ENCODE results near the gene FRMPD1. TPM values are rescaled to one million over a fixed set of nuclear protein-coding genes. Genes with fewer than 3 reads are reported as not detected.

Gene FRMPD1
- total and polyA plus RNA-seq, 2 of the 4 experiments (the other 2 are of a cell fraction), result not detected

DNA sequence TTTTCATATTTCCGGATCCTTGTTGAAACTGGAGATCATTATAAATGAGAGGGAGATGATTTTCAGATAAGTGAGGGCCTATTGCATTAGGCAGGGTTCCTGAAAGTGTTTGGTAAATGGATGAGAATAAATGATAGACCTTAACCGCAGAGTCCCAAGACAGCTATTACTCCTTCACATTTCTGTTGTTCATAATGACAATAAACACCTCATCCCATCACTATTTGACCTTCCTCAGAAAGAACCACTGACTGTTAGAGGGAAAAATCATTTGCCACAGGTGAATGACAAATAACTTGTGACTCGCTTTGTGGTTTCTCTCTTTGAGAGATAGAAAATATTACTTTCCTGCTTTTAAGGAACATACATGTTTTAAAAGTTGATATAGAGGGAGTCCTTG is 55.5 kb downstream of the FRMPD1 start:
- Histone ChIP-seq H2BK5ac (ENCODE audit: low read depth, low read length, poor library complexity, severe bottlenecking) (no peak overlapping the region), H2BK120ac (ENCODE audit: low read depth, low read length) (no peak overlapping the region), H4K91ac (ENCODE audit: insufficient read depth, low read depth, low read length) (no peak overlapping the region), H3K4me2 (ENCODE audit: low read depth, low read length) (no peak overlapping the region), H3K9ac (ENCODE audit: low read depth, low read length) (no peak overlapping the region), H3K4me3 (ENCODE audit: insufficient read depth, low read depth, low read length) (no peak overlapping the region), H4K5ac (ENCODE audit: low read depth, low read length) (no peak overlapping the region), H4K20me1 (ENCODE audit: insufficient read depth, low read length) (no peaks in the 10 kb centered on the region), H2BK20ac (ENCODE audit: low read depth, low read length) (no peak overlapping the region), H3K4me1 (ENCODE audit: control insufficient read depth, insufficient read depth, low read length) (no peaks in the 10 kb centered on the region), H3K18ac (ENCODE audit: low read depth, low read length) (no peak overlapping the region), H3K9me3 (ENCODE audit: control insufficient read depth, insufficient read depth, low read length) (no peaks in the 10 kb centered on the region), H3K36me3 (ENCODE audit: control insufficient read depth, insufficient read depth, low read length) (no peaks in the 10 kb centered on the region), H4K8ac (ENCODE audit: low read depth in 2 of 2, low read length in 2 of 2) (no peak overlapping the region), H2AFZ (replicated peaks; ENCODE audit: low read length, poor library complexity) (no peak overlapping the region), H3K79me1 (ENCODE audit: low read depth in 1 of 2, low read length in 2 of 2) (no peaks in the 10 kb centered on the region), H2BK15ac (ENCODE audit: low read depth, low read length) (no peak overlapping the region), H3K23ac (ENCODE audit: low read depth, low read length) (no peak overlapping the region), H2AK9ac (replicated peaks; ENCODE audit: low read depth, low read length, poor library complexity) (no peak overlapping the region), H3K4ac (ENCODE audit: low read depth, low read length) (no peak overlapping the region), H3K27ac (ENCODE audit: insufficient read depth, low read length) (no peak overlapping the region), H2AK5ac (ENCODE audit: low read depth, low read length) (no peak overlapping the region), H3K14ac (replicated peaks; ENCODE audit: low read depth, low read length) (no peak overlapping the region), H3K56ac (ENCODE audit: extremely low read depth, insufficient read depth, low read length) (no peak overlapping the region), H3K9me1 (ENCODE audit: insufficient read depth, low read length) (no peaks in the 10 kb centered on the region), H3K27me3 (ENCODE audit: control insufficient read depth, insufficient read depth, low read length) (peaks cover 34% of the 10 kb centered on the region)
- DNase-seq (no peak), ATAC-seq (ENCODE audit: low read depth) (no peak)
- CTCF ChIA-PET, result no interaction called here
- no peak for TF ChIP-seq FOS (IDR thresholded peaks at IDR 0.05; ENCODE audit: low read depth, low read length)
- no peak for TF ChIP-seq MAFK (IDR thresholded peaks at IDR 0.05; ENCODE audit: low read depth, low read length)
- TF ChIP-seq MXI1 (IDR thresholded peaks at IDR 0.05; ENCODE audit: borderline replicate concordance, low read depth, low read length), result no peak
- no peak for TF ChIP-seq CEBPB (IDR thresholded peaks at IDR 0.05; ENCODE audit: low read depth, low read length)
- no peak for TF ChIP-seq SMC3 (IDR thresholded peaks at IDR 0.05; ENCODE audit: low read depth, low read length)
- no peak for TF ChIP-seq POLR2A (IDR thresholded peaks at IDR 0.05; ENCODE audit: low read depth, low read length)
- intact Hi-C loops (cut with micrococcal nuclease) (no loop called here), dilution Hi-C loops (cut with HindIII; ENCODE audit: low sequenced_read_pairs, unreplicated experiment) (no loop called here), in situ Hi-C loops (cut with MboI; ENCODE audit: low sequenced_read_pairs) (loop anchor here (5.0 kb wide), 1 partner anchor 49 kb away; no protein-coding TSS in a partner anchor)
- no CpG with 5 or more reads among the region's 3 CpGs for WGBS, 2 experiments (ENCODE audit: extremely low coverage in 2 of 2, insufficient read length in 1 of 2)
- no TSS peak for BruUV-seq (replicated peaks)
- POLR2A ChIA-PET (ENCODE audit: unreplicated experiment), result no interaction called here

Data from IMR-90 (cell line).